ENCODE results near the gene FERMT2.
"Not testable (repeated sequence)": the region's sequence is repeated elsewhere in the genome, so short reads cannot be mapped to it uniquely, and the experiment has no call there.

The FERMT2 gene

DNA sequence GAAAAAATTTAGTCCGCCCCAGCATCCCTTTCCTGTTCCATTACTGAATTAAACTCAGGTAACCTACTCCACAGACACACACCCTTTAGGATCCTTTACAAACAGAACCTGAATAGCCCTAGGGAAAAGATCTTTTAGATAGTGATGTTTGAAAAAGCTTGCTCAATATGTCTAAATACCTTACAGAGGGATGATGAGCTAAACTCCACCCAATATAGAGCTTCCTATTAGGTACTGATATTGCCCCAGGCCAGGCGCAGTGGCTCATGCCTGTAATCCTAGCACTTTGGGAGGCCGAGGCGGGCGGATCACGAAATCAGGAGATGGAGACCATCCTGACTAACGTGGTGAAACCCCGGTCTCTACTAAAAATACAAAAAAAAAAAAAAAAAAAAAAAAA lies 50.1 kb downstream of the FERMT2 start:
- DNase-seq, result no peak

DNA sequence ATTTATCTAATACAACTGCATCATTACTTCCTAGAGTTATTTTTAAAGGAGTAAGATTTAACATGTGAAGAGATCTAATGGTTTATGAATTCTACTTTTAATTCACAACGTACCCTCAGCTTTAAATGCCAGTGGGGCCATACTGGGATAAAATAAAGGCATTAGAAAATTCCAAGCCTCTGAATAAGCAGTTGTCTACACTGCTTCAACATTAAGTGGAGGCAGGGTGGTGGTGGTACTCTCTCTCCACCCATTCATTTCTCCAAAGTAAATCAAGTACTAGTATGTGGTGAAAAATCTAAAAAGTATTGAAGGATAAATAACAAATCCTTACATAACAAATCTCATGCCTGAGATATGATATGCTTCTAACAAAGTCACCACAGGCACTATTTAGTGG lies 52.4 kb downstream of the FERMT2 start:
- DNase-seq, result no peak

DNA sequence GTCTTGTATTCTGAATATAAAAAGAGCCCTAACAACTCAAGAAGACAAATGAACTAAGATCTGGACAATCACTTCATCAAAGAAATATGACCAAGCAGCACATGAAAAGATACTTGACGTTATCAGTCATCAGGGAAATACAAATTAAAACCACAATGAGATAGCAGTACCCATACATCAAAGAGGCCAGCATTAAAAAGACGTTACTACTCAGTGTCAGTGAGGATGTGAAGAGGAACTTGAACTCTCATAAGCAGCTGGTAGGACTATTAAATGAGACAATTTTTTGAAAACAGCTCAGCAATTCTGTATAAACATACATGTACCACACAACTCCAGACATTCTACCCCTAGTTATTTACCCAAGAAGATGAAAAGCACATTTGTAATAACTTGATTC lies 55.9 kb downstream of the FERMT2 start:
- DNase-seq, result no peak

DNA sequence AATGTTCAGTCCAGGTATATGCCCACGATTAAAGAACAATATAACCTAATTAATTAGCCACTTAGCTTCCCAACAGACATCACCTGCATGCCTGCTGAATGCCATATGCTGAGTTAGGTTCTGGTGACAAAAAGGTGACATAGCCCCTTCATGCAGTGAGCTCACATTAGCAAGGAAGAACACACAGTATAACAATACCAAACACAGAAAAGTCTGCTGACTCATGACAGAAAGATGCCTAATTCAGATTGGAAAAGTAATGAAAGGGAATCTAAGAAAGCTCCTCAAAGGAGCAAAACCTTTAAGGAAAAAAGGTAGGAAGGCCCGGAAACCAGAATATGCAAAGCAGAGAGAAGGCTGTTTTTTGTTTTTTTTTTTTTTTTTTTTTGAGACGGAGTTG lies 59.0 kb downstream of the FERMT2 start:
- no peak for DNase-seq

DNA sequence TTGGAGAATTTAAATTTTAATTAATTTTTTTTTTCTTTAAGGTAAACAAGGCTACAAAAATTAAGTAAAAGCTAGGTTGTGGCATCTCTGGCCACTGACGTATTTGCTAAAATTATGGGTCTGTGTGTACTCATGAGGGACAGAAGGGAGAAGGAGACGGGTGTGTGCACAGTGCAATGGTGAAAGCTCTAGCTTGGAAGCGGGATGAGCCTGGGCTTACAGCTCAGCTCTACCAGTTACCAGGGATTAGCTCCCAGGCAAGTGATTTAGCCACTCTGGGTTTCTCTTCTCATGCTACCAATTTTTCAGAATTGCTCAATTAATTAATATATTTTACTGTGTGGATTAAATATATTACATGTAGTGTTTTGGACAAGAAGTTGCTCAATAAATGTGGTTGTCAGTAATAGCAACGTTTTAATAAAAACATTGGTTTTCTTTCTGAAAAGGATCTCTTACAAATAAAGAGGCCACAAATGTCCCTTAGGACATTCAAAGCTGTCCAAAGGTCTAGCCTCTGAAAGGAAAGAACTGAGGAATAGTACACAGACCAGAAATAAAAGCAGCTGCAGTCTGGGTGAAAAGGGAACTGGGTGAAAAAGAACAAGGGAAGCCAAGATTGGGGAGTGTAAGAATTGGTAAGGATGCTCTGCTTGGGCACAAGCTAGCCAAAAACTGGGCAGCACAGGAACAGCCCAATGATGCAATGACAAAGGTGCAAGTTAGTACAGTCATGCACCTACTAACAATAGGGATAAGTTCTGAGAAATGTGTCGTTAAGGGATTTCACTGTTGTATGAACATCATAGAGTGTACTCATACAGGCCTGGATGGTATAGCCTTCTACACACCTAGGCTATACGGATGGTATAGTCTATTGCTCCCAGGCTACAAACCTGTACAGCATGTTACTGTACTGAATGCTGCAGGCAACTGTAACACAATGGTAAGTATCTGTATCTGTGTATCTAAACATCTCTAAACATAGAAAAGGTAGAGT lies 61.7 kb downstream of the FERMT2 start:
- no peak for DNase-seq

DNA sequence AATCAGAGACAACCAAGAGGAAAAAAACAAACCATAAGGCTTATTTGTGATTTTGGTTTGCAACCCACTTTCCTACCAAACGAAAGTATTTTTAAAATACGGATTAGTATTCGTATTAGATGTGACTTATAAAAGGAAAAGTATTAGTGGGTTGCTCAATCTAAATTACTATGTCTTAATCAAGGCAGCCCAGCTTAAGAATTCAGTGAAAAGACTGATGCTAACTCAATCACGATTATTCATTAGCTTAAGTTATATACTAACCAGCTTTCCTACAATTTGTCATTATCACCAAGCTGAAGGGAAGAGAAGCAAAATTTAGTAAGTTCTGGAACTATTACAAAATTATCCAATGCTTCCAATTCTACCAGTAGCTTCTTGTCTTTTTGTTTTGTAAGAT lies 62.7 kb downstream of the FERMT2 start:
- no peak for DNase-seq

DNA sequence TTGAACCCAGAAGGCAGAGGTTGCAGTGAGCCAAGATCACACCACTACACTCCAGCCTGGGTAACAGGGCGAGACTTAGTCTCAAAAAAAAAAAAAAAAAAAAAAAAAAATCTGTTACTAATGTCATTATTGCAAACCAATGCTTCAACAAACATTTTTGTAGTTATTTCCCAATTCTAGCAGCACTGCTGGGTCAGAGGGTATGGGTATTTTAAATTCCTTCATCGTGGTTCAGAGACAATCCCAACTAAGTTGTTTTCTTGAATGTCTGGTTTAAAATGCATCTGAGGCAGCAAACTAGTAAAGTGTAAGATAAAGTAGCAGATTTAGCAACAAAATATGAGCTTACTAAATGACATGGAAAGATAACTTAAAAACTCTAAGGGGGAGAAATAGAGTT lies 65.6 kb downstream of the FERMT2 start:
- DNase-seq, result no peak

DNA sequence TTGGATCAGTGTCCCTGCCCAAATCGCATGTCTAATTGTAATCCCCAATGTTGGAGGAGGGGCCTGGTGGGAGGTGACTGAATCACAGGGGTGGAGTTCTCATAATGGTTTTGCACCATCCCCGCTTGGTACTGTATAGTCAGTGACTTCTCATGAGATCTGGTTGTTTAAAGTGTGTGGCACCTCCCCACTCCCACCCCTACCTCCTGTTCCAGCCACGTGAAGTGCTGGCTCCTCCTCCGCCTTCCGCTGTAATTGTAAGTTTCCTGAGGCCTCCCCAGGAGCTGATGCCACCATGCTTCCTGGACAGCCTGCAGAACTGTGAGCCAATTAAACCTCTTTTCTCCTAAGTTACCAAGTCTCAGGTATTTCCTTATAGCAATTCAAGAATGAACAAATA lies 67.2 kb downstream of the FERMT2 start:
- DNase-seq, result no peak

DNA sequence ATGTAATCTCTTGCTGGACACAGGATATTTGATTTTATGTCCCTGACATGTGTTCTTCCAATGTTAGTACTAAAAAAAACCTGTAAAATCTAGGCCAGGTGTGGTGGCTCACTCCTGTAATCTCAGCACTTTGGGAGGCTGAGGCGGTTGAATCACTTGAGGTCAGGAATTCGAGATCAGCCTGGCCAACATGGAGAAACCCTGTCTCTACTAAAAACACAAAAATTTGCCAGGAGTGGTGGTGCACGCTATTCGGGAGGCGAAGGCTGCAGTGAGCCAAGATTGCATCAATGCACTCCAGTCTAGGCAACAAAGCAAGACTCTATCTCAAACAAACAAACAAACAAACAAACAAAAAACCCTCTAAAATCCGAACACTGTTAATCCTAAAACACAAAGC lies 68.0 kb downstream of the FERMT2 start:
- DNase-seq, result no peak

DNA sequence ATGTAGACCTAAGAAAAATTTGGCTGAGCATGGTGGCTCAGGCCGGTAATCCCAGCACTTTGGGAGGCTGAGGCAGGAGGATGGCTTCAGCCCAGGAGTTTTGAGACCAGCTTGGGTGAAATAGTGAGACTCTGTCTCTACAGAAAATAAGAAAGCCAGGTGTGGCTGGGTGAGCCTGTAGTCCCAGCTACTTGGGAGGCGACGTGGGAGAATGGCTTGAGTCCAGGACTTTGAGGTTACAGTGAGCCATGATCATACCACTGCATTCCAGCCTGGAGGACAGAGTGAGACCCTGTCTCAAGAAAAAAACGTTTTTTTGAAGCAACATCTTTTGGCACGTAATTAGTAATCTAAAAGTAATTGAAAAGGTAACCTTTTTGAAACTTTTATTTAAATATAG lies 70.9 kb downstream of the FERMT2 start:
- DNase-seq, result no peak

DNA sequence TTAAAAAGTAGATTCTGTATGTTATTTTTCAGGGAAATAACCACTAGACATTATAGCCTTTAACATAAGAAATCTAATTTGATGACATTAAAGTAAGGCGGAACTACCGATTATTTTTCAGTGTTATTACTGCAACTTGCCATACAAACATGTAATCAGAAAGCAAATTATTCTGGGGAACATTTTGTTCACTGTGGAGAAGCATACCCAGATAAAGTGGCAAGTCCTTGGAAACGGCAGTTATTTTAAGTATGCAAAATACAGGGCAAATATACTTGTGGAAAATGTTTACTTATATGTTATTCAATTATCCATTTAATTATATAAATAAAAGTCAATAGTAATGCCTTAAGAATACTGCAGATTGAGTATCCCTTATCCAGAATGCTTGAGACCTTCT lies 71.9 kb downstream of the FERMT2 start:
- no peak for DNase-seq

DNA sequence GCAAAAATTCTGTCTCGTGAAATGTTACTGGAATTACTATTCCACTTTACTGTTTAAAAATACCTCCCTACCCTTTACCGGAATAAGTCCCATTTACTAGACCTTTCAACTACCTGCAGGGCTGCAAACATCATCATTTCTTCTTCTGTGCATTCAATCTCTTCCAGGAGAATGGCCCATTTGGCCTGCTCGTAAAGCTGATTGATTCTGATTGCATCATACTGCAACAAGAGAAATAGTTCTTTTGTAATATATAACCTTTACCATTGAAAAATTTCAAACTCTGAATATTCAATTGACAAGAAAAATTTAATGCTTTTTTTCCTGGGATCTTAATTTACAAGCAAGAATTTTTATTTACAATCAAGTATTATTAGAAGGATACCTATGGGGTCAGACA lies 72.4 kb downstream of the FERMT2 start:
- DNase-seq, result no peak

DNA sequence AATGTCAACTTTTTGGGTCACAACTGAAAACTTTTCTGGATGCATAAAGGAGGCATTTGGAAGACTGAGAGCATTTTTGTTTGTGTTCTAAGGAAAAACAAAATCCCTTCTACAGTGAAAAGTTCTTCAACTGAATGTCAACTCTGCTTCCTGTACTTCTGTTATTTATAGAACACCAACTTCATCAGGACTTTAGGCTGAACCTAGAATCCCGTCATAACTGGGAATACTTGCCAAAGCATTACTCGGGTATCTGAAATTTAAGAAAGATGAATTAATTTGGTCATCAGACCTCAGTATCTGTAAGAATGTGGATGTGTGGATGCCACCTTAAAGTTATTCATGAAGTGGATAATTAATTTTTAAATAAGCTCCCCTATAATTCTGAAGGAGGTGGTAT lies 73.2 kb downstream of the FERMT2 start:
- DNase-seq, result no peak

DNA sequence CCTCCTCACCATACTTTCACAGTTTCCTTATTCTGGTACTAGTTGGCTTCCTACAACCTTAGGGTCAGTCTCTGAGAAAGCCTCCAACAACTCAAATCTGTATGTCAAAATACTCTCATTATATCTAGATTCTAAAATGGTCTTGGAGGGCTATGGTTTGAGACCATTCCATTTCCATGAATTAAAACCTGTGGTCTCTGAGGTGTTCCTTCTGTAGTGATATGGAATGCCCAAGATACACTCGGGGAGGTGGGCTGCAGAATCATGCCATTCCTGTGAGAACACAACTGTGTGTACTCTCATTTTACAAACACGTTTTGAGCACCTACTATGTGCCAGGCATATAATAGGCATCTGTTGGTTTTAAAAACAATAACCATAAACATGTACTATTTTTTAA lies 74.0 kb downstream of the FERMT2 start:
- DNase-seq, result no peak

DNA sequence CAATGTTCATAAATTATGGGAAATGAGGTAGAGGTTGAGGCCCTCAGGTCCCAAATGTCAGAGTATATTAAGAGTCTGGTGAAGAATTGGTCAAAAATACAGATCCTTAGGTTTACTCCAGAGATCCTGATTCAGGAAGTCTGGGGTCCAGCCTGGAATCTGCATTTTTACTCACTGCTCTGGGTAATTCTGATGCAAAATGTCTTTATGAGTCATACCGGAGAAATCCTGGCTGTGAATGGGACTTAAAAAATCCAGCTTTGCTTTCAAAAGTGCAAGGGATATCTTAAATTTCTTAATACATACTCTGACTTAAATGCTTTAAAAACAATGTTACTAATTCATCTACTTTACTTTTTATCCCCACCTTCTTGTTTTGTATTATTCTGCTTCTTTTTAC lies 74.5 kb downstream of the FERMT2 start:
- no peak for DNase-seq

DNA sequence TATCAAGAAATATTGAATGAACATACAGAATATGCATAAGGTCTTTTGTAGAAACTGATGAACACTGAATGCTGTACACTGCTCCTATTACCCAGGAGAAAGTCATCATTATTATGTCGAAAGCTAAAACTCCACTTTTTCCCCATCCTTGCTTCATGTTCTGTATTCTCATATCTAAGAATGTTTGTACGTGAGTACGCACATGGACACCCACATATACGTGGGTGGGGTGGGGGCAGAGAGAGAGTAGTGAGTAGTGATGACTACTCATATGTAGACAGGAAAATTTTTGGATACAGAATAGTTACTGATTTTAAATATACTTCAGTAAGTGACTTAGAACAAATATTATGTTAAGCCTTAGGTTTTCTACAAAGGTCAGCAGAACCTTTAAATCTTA lies 75.1 kb downstream of the FERMT2 start:
- no peak for DNase-seq

DNA sequence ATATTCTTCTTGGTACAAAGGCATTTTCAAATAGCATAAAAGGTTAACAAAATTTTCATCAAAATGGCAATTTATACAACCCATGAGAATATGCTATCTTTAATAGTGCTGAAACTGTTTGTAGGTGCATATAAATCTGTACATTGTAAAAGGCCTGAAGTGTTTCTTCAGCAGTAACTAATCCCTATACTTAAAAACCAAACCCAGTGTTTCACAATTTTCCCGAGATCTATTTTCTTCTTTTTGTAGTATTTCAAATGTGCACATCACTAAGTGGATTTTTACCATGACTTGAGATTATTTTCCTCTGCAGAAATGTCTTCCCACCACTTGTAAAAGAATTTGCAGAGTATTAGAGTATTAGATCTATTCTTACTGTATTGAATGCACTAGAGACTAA lies 76.5 kb downstream of the FERMT2 start:
- DNase-seq, result no peak

DNA sequence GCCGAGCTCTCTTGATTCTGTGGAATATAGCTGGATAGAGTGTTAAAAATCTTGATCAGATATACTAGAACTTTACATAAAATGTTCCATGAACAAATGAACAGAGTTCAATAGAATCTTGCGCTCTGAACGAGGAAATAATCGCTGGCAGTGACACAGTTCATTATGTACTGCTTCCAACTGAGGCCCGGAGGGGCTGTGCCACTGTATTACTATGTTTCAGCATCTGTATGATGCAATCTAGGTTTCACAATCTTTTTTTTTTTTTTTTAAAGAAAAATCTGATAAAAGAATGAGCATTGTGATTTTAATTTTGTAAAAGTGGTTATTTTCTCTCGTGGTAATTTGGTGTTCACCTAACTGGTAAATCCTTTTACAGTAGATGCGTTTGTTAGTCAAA lies 77.2 kb downstream of the FERMT2 start:
- no peak for DNase-seq

DNA sequence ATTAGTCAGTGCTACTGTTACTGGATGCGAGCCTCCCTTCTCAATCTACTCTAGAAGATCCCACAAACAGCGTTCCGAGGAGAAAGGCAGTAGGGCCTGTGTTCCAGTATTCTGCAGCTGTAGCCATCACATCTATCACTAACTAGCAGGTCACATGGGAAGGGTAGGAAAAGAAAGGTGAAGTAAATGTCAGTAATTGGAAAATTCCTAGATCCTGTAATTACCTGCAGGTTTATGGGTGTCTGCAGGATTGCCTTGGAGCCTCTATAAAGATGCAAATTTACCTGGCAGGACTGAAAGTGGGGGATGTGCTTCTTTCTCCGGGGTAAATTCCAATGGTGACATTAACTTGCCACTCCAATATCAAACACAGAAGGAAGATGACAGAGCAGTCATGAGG lies 77.8 kb downstream of the FERMT2 start:
- no peak for DNase-seq

DNA sequence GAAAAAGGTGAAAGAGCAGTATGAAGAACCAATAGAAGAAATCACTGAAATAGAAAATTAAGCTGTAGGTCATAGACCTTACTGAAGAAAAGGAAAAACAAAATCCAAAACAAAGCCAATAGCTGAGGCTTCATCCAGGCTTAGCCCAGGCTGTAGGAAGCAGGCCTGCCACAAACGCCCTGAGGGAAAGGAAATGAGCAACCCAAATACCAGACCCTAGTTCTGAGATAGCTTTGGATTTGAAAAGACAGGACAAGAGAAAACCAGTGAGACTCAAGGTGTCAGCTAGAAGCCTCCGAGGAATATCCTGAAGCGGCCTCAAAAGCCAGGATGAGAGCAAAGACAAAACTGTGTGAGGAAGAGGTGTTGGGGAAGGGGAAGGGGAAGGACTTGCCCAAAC lies 79.2 kb downstream of the FERMT2 start:
- DNase-seq, result no peak

DNA sequence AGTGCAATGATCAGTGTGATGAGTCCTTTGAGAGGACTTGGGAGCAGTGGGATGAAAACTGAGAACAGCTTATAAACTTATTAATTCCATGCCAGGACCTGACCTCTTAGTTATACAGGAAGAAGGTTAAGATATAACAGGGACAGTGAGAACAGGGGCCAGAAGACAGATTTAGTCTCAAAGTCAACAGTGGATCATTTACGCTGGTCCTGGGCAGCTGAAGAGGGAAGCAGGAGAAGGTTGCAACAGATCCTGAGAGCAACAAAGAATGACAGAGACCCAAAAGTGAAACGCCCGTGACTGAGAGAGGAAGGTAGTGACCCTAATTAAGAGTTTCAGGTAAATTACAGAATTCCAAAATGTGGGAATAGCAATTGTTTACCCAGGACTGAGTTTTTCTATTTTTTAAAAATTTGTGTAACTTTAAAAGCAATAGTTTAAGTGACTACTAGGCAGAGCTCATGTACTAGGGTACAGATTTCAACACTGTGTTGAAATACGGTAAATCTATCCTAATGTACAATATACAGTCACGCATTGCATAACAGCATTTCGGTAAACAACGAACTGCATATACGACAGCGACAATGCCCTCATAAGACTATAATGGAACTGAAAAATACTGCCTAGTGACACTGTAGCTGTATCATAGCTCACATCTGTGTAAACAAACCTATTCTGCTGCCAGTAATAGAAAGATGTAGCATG lies 81.8 kb downstream of the FERMT2 start:
- DNase-seq, result no peak

DNA sequence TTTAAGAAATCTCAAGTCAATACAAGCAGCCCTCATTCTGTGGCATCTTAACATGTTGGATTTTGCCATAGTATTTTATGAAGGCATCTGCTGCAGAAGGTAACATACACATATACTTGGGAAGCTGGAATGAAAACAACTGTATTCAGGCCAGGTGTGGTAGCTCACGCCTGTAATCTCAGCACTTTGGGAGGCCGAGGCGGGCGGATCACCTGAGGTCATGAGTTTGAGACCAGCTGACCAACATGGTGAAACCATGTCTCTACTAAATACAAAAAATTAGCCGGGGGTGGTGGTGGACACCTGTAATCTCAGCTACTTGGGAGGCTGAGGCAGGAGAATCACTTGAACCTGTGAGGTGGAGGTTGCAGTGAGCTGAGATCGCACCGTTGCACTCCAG lies 86.0 kb downstream of the FERMT2 start:
- not testable (repeated sequence) for DNase-seq

DNA sequence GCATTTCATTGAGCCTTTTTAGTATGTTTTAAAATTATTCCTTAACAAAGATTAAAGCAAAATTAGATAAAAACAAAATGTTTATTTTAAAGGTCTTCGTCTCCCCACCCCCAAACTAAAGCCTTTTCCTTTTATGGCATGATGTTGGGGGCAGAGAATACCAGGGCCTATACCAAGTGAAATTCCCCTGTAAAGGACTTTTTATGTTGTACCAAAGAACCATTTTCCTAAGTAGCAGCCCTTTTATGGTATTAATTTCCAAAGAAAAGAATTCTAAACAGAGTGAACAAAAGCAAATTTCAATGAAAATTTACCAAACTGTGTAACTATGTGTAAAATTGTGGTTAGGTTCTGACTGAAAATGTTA lies 87.5 kb downstream of the FERMT2 start:
- no peak for DNase-seq

DNA sequence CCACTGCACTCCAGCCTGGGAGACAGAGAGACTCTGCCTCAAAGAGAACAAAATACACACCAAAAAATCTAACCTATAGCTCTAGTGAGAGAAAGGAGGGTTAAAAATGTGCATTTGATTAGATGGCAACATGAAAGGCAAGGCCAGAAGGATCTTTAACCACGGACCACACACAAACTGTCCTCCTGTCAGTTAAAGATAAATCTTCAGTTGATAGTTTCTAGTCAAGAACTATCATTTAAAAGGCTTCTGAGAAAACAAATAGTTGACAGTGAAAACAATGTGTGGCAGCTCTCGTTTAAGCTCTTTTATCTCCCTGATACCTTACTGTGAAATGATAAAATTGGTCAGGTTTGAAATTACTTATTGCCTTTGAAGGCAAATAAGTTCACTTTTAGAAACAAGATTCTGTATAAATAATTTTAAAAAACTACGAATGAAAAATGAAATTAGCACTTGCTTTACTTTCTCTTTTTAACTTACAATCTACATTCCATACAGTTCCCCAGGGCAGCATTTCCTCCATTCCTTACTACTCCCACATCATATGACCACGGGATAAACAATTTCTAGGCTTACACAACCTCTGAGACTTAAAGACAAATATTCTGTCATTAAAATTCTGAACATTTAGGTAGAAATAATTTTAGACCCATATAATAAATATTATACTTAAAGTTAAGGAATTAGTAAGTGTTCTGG lies 88.1 kb downstream of the FERMT2 start:
- no peak for DNase-seq

All from stimulated activated CD4-positive, alpha-beta T cell treated with anti-CD3 and anti-CD28 coated beads, Interleukin-4, amount 100 ng/mL, for 24 hours (primary cell).